Adrenal gland (tissue), 12 donors: ENCODE data around the gene TP53INP2. TPM values are rescaled to one million over a fixed set of nuclear protein-coding genes. Genes with fewer than 3 reads are reported as not detected.
A peak's percentile ranks its signal among the peaks of the same experiment; 100 is the strongest.
"Not testable (repeated sequence)": the region's sequence is repeated elsewhere in the genome, so short reads cannot be mapped to it uniquely, and the experiment has no call there.

ENCODE experiments used
- DNase-seq, 7 donors: peaks; one replicate each; pipeline ENCODE4 v3.0.0-alpha.2; 2019 to 2020
- H3K27ac ChIP-seq, 5 donors: fragments of 200-600 bp; sonication (generic) in 4 of 5; 1 replicate in 3 of 5; 2 replicates in 2 of 5; pipeline versions ENCODE4 v1.5.1 to v1.8.0; 2016 to 2020; ENCODE audit warnings: mild to moderate bottlenecking in 1 of 5
- H3K27me3 ChIP-seq: fragments of 200-600 bp; 2 replicates; pipeline ENCODE4 v1.8.0; 2021
- H3K36me3 ChIP-seq, 2 donors: fragments of 200-600 bp; replicated peaks in 1 of 2; 1 replicate in 1 of 2; 2 replicates in 1 of 2; pipeline versions ENCODE4 v1.5.1 to v1.8.0; 2018 to 2022
- H3K4me1 ChIP-seq, 2 donors: fragments of 200-600 bp; replicated peaks in 1 of 2; 1 replicate in 1 of 2; 2 replicates in 1 of 2; pipeline versions ENCODE4 v1.5.1 to v1.8.0; 2018 to 2021
- H3K4me3 ChIP-seq, 4 donors: fragments of 200-600 bp; sonication (generic) in 3 of 4; one replicate each; pipeline ENCODE4 v1.5.1; 2016 to 2018
- H3K9me3 ChIP-seq, 3 donors: fragments of 200-600 bp; sonication (generic) in 1 of 3; replicated peaks in 1 of 3; 1 replicate in 2 of 3; 2 replicates in 1 of 3; pipeline versions ENCODE4 v1.5.1 to v1.8.0; 2016 to 2021
- CTCF ChIP-seq, 6 experiments: fragments of 450-650 bp in 4 of 6; fragments of 200-600 bp in 2 of 6; sonication (generic) in 1 of 6; IDR thresholded peaks; 1 replicate in 5 of 6; 2 replicates in 1 of 6; pipeline versions ENCODE4 v1.5.1 to v1.8.0; 2016 to 2021; ENCODE audit warnings: antibody characterized with exemption in 6 of 6, mild to moderate bottlenecking in 2 of 6, moderate library complexity in 1 of 6
- POLR2A ChIP-seq, 2 donors: fragments of 450-650 bp; IDR thresholded peaks; one replicate each; pipeline ENCODE4 v1.6.1; 2017; ENCODE audit warnings: antibody characterized with exemption in 2 of 2, mild to moderate bottlenecking in 2 of 2, moderate library complexity in 1 of 2
- WGBS, 4 donors: extraction: QIAGEN DNeasy Blood & Tissue Kit in 2 of 4; methylation state at CpG; one replicate each; pipeline versions ENCODE4 v1.1.5 to v1.1.7; 2013 to 2017; 5-methylcytosine and 5-hydroxymethylcytosine counted together
- intact Hi-C, 2 donors: fragments of 100-400 bp; cut with DNase I; formaldehyde crosslinking; loops; one replicate each; pipeline versions ENCODE4 v1.14.1 to v1.15.0; 2022 to 2023
- polyA plus RNA-seq, 3 donors: library from polyadenylated mRNA; stranded (reverse); fragments of 200-250 nt in 2 of 3; fragments of 350-450 nt in 1 of 3; fragmentation: Illumina TruSeq in 1 of 3; extraction: RNeasy Lipid Tissue Mini Kit (QIAGEN cat#74804) in 1 of 3; gene quantifications; one replicate each; pipeline ENCODE4 v1.2.3, GENCODE V29; 2013 to 2014
- total RNA-seq, 9 donors: library from RNA; depleted of rRNA in 4 of 9; stranded (reverse); fragments of >200 nt in 4 of 9; fragments of 120-200 nt in 1 of 9; fragmentation: NEBNext Ultra II Directional in 1 of 9; extraction: Animal tissue kit (Norgen Biotek cat#: 25700) in 1 of 9; gene quantifications; one replicate each; pipeline versions ENCODE4 v1.1.0 to v1.2.4, GENCODE V29; 2013 to 2023
- donor health status: healthy with polysubstance abuse.
- donor health status: Bipolar disorder and iron deficiency.
- donor health status: DM: yes; HTN: yes; CAD: no.
- donor health status: DM: no; HTN: no; CAD: no.
- donor health status: DM: no; HTN: no; CAD: no.
- donor health status: DM: yes; HTN: yes; CAD: no.

The TP53INP2 gene
- total and polyA plus RNA-seq, 12 donors: 9.4 to 74.5 (median 18.7) TPM

- no peak for DNase-seq
- Histone ChIP-seq H3K27me3 (no peaks in the 10 kb centered on the region), H3K27ac (peak overlapping the region in 4 of 5 donors; percentile 30 to 84 (median 66)), H3K4me3 (no peak overlapping the region), H3K4me1 (peaks cover 23 to 42% of the 10 kb centered on the region in 2 donors), H3K9me3 (no peaks in the 10 kb centered on the region), H3K36me3 (peaks cover 0 to 10% of the 10 kb centered on the region in 2 donors)
- WGBS, 4 donors: 68 to 77% (median 72%) methylated on average over 5 of the region's 5 CpGs
- intact Hi-C loops: no loop called here
- no peak for TF ChIP-seq POLR2A (IDR thresholded peaks at IDR 0.05)
- TF ChIP-seq CTCF (IDR thresholded peaks at IDR 0.05): no peak
Measured at GRCh38 chr20:34712525-34713192, 8.5 kb downstream of the TP53INP2 start.

- Histone ChIP-seq H3K4me1 (peaks cover 23 to 38% of the 10 kb centered on the region in 2 donors), H3K36me3 (peaks cover 0 to 10% of the 10 kb centered on the region in 2 donors), H3K9me3 (no peaks in the 10 kb centered on the region), H3K4me3 (no peak overlapping the region), H3K27ac (peak overlapping the region in 4 of 5 donors; percentile 30 to 84 (median 66)), H3K27me3 (no peaks in the 10 kb centered on the region)
- peak; percentile 72 to 91 (median 85) for DNase-seq
- TF ChIP-seq CTCF (IDR thresholded peaks at IDR 0.05): no peak
- TF ChIP-seq POLR2A (IDR thresholded peaks at IDR 0.05): no peak
- intact Hi-C loops: no loop called here
- WGBS, 4 donors: 45 to 68% (median 55%) methylated on average over 1 of the region's 1 CpG
Measured at GRCh38 chr20:34713194-34713943, 9.2 kb downstream of the TP53INP2 start.

- Histone ChIP-seq H3K36me3 (peaks cover 0 to 10% of the 10 kb centered on the region in 2 donors), H3K4me1 (peaks cover 17 to 32% of the 10 kb centered on the region in 2 donors), H3K27ac (peak overlapping the region in 3 of 5 donors; percentile 66 to 70 (median 66))
- H3K4me3 ChIP-seq, H3K27me3 ChIP-seq, DNase-seq, intact Hi-C loops, H3K9me3 ChIP-seq: not testable (repeated sequence)
- 91 to 92% (median 92%) methylated on average over 10 of the region's 10 CpGs for WGBS, 4 donors
Measured at GRCh38 chr20:34713944-34714515, 9.9 kb downstream of the TP53INP2 start.

GRCh38 chr20:34715384-34715783, 11.2 kb downstream of the TP53INP2 start:
- no peaks in the 10 kb centered on the region for H3K27me3 ChIP-seq
- no peak for TF ChIP-seq POLR2A (IDR thresholded peaks at IDR 0.05)
- no peak for TF ChIP-seq CTCF (IDR thresholded peaks at IDR 0.05)
- peaks cover 0 to 10% of the 10 kb centered on the region in 2 donors for H3K36me3 ChIP-seq
- peak overlapping the region in 1 of 5 donors; percentile 35 for H3K27ac ChIP-seq
- H3K4me3 ChIP-seq: no peak overlapping the region
- DNase-seq: no peak
- intact Hi-C loops: no loop called here
- no peaks in the 10 kb centered on the region for H3K9me3 ChIP-seq
- peaks cover 14 to 29% of the 10 kb centered on the region in 2 donors for H3K4me1 ChIP-seq
- whole genome bisulfite sequencing, 4 donors: 94 to 99% (median 95%) methylated on average over 4 of the region's 4 CpGs
